Neutrophil (primary cell): Measurements from ENCODE around the gene CELF4.

Source experiments
- H3K27ac ChIP-seq: fragments of 200-600 bp; sonication (generic); 2 replicates; pipeline ENCODE4 v1.5.1; 2016; ENCODE audit warnings: mild to moderate bottlenecking, moderate library complexity
- H3K27me3 ChIP-seq: fragments of 200-600 bp; sonication (generic); 2 replicates; pipeline ENCODE4 v1.6.0; 2016; ENCODE audit warnings: mild to moderate bottlenecking
- H3K36me3 ChIP-seq: fragments of 200-600 bp; sonication (generic); 2 replicates; pipeline ENCODE4 v1.5.1; 2017
- H3K4me1 ChIP-seq, 2 experiments: fragments of 200-600 bp in 1 of 2; sonication (generic) in 1 of 2; 1 replicate in 1 of 2; 2 replicates in 1 of 2; pipeline versions ENCODE4 v1.5.1 to v1.6.1; 2013 to 2016; ENCODE audit warnings: low read depth in 1 of 2, low read length in 1 of 2, mild to moderate bottlenecking in 1 of 2, moderate library complexity in 1 of 2; ENCODE audit not compliant: control insufficient read depth in 1 of 2, insufficient read depth in 1 of 2
- H3K4me3 ChIP-seq, 2 experiments: fragments of 200-600 bp in 1 of 2; sonication (generic) in 1 of 2; 1 replicate in 1 of 2; 2 replicates in 1 of 2; pipeline ENCODE4 v1.5.1; 2013 to 2016; ENCODE audit warnings: low read depth in 1 of 2, low read length in 1 of 2, mild to moderate bottlenecking in 1 of 2, moderate library complexity in 1 of 2
- H3K9me3 ChIP-seq: fragments of 200-600 bp; sonication (generic); 2 replicates; pipeline ENCODE4 v1.5.1; 2016
- CTCF ChIP-seq: fragments of 200-600 bp; sonication (generic); IDR thresholded peaks from 2 replicates; pipeline ENCODE4 v1.5.1; 2016; ENCODE audit warnings: antibody characterized with exemption

The CELF4 gene

GRCh38 chr18:37519510-37520135 lies 46.0 kb downstream of the CELF4 start:
- H3K4me3 ChIP-seq, result no peak overlapping the region
- H3K9me3 ChIP-seq, result no peaks in the 10 kb centered on the region
- H3K27me3 ChIP-seq, result peaks cover 32% of the 10 kb centered on the region
- no peak overlapping the region for H3K27ac ChIP-seq
- no peaks in the 10 kb centered on the region for H3K4me1 ChIP-seq
- TF ChIP-seq CTCF, result no peak
- no peaks in the 10 kb centered on the region for H3K36me3 ChIP-seq

GRCh38 chr18:37516361-37516853 lies 49.2 kb downstream of the CELF4 start:
- Histone ChIP-seq H3K27ac (no peak overlapping the region), H3K36me3 (no peaks in the 10 kb centered on the region), H3K4me1 (no peaks in the 10 kb centered on the region), H3K27me3 (peaks cover under 1% of the 10 kb centered on the region), H3K4me3 (no peak overlapping the region), H3K9me3 (no peaks in the 10 kb centered on the region)
- TF ChIP-seq CTCF, result no peak

GRCh38 chr18:37514953-37515352 lies 50.6 kb downstream of the CELF4 start:
- Histone ChIP-seq H3K27me3 (no peaks in the 10 kb centered on the region), H3K9me3 (no peaks in the 10 kb centered on the region), H3K36me3 (no peaks in the 10 kb centered on the region), H3K4me3 (no peak overlapping the region), H3K4me1 (no peaks in the 10 kb centered on the region), H3K27ac (no peak overlapping the region)
- no peak for TF ChIP-seq CTCF

- H3K4me1 ChIP-seq, result no peaks in the 10 kb centered on the region
- no peak for TF ChIP-seq CTCF
- no peak overlapping the region for H3K27ac ChIP-seq
- H3K36me3 ChIP-seq, result no peaks in the 10 kb centered on the region
- H3K4me3 ChIP-seq, result no peak overlapping the region
- no peaks in the 10 kb centered on the region for H3K27me3 ChIP-seq
- H3K9me3 ChIP-seq, result no peaks in the 10 kb centered on the region
Observed at GRCh38 chr18:37512400-37512799, 53.2 kb downstream of the CELF4 start.

GRCh38 chr18:37511721-37512298 lies 53.8 kb downstream of the CELF4 start:
- H3K4me1 ChIP-seq, result no peaks in the 10 kb centered on the region
- H3K9me3 ChIP-seq, result no peaks in the 10 kb centered on the region
- no peak for TF ChIP-seq CTCF
- H3K36me3 ChIP-seq, result no peaks in the 10 kb centered on the region
- no peak overlapping the region for H3K27ac ChIP-seq
- no peak overlapping the region for H3K4me3 ChIP-seq
- H3K27me3 ChIP-seq, result no peaks in the 10 kb centered on the region
